HG02642 (cell line): ENCODE results near the gene PARD3.

Experiments used
- ATAC-seq: cut with Tn5 transposase; IDR thresholded peaks from one replicate; pipeline ENCODE4 v1.9.1; 2021; ENCODE audit warnings: mild to moderate bottlenecking; ENCODE audit not compliant: unreplicated experiment, poor library complexity

Gene PARD3

DNA sequence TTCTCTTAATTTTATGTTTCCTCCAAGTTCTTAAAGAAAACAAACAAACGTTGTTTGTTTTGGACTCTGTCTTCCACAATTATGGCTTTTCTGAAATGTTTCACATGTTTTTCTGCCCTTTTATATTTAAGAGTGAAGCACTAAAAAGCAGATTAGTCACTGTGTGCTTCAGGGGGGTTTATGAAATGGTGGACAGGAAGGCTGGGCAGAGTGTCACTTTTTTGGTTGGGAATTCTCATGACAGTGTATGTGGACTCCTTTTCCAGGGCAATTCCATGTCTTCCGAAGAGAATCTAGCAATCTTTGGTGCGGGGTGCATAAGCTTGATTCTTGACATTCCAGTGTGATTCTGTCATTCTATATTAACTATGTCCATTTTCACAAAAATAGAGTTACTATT is 669.4 kb downstream of the PARD3 start:
- ATAC-seq = no peak

DNA sequence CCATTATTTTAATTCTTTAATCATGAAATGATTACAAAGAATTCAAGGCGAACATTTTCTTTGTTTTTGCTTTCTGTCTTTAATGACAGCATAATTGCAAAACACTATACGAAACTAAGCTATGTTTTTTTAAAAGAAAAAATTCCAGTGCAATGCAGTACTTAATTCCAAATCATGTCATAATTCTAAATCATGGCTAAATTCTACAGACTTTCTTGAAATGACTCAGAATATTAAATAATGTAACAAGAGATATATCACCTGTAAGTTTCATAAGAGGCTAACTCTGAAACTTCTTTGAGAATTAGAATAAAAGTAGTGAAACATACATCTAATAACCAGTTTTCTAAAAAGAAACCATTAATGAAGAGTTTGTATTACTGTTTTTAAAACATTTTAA is 671.6 kb downstream of the PARD3 start:
- ATAC-seq = no peak

GRCh38 chr10:34141032-34141680 is 673.9 kb downstream of the PARD3 start:
- no peak for ATAC-seq

DNA sequence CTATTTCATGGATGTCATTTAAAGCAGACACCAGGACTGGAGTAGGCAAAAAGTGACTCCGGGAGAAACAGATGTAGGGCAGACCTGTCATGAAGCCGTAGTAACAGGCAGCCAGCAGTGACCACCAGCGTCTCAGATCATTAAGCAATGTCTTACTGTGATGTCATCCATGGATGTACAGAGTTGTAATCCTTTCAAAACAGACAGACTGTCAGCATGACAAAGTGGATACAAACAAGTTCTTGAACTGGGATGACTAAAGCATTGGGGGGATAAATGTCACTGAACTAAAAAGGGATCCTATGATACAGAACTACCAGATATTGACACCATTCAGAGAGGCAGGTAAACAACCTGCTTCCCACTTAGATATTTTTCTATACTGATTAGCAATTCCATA is 675.5 kb downstream of the PARD3 start:
- no peak for ATAC-seq

DNA sequence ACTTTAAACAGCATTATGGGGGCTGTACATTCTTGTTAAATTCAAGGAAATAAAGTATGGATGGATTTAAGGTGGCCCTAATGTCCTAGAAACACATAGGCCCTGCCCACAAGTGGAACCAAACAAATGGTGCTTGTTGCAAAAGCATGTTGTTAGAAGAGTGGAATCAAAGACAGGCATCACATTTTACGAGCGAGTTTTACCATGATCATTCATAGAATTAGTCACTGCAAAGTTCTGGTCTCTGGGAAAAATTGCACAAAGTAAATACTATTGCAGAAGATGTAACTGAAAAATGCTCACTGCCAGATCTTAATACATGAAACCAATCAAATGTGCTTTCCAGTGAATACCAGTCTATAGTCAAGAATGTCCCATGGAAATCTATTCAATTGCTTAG is 677.1 kb downstream of the PARD3 start:
- no peak for ATAC-seq

- ATAC-seq = no peak
Measured at GRCh38 chr10:34137201-34137600, 677.9 kb downstream of the PARD3 start.

DNA sequence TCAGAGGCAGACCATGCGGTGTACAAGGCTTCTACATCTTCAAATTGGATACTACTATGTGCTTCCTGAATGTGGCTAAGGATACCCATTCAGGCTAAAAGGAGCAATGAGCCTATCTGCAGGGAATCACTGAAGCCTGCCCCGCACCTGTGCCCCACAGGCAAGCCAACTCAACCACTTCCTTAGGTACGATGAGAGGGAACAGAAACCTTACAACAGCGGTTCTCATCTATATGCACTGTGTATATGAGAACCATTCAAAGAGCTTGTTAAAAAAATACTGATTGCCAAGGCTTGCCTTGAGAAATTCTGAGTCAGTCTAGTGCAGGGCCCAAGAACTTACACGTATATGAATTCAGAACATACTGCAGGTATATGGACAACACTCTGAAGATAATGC is 679.6 kb downstream of the PARD3 start:
- ATAC-seq = peak; percentile 82

GRCh38 chr10:34134602-34135001 is 680.5 kb downstream of the PARD3 start:
- ATAC-seq = no peak

DNA sequence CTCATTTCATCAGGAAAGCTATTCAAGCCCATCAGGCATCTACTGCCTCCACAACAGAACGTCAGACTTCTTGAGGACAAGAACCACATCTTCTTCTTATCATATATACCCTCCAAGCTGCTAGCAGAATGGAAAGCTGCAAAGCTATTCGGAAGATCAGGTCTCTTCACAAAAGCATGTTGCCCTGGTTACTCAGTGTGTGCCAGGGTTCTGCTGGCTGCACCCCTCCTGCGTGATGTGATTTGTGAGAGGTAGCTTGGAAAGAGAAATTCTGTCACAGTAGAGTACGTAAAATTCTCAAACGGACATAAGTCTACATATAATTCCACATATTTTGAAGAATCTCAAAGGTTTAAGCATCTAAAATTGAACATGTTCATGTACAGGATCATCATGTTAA is 681.7 kb downstream of the PARD3 start:
- ATAC-seq = no peak

DNA sequence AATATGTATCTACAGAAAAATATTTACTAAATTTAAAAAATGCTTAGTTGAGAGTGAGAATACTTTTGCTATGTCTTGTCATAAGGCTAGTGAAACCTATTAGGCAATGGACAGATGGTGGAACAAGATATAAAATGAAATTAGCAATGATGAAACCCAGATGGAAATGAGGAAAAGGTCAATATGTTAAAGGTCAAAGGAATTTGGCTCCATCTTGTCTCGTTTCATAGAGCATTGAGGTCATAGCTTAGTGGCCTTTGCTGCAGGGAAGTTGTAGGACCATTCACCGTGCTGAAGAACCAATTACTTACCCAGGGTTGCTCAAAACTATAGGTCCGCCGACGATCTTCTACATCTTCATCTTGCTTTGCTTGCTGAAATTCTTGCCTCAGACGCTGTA is 683.9 kb downstream of the PARD3 start:
- no peak for ATAC-seq

- no peak for ATAC-seq
Measured at GRCh38 chr10:34127676-34128075, 687.4 kb downstream of the PARD3 start.

DNA sequence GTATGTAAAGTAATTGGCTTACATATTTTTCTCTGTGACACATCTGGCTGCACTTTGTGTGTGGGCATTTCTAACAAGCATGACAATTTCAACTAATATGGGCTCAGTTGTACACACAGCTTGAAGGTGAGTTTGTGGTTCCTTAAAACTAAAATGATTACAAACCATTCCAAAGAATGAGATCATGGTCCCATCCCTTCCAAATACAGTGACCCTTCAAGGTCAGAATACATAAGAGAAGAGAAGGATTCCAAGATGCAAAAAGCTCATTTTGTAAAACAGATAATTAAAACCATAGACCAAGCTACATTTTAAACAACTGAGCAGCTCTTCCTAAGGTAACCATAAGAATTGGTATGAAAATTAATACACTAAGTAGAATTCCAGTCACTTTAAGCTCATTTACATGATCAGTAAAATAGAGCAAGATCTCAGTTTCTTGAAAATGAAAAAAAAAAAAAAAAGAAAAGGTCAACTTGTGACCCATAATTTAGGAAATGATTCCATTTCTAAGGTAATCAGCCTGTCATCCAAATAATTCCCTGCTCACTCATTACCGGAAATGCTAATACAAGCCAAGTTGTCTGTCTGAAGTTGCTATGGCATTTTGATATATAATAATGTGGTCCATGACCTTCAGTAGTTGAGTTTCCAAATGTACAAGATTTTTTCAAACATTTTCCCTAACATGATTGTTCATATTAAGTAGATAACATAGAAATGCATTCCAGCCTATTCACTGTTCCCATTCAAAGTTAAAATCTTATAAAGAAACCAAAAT is 688.5 kb downstream of the PARD3 start:
- ATAC-seq = no peak

DNA sequence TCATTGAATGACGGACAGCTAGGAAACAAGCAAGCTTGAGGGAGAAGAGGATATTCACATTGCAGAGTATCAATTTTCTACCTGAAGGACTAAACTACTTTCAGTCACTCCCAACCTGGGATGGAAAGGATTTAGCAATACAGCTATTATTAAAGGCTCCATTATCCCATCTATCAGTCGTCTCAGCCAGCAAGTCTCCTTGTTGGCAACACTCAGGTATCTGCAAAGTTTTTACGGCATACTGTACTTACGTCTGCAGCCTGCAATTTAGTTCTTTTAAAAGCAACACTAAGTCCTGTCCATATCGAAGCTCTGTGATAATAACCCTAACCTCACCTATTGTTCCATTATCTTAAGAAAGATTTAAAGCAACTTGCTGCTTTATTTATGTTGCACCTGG is 689.4 kb downstream of the PARD3 start:
- ATAC-seq = no peak

- no peak for ATAC-seq
Measured at GRCh38 chr10:34124522-34125035, 690.5 kb downstream of the PARD3 start.

DNA sequence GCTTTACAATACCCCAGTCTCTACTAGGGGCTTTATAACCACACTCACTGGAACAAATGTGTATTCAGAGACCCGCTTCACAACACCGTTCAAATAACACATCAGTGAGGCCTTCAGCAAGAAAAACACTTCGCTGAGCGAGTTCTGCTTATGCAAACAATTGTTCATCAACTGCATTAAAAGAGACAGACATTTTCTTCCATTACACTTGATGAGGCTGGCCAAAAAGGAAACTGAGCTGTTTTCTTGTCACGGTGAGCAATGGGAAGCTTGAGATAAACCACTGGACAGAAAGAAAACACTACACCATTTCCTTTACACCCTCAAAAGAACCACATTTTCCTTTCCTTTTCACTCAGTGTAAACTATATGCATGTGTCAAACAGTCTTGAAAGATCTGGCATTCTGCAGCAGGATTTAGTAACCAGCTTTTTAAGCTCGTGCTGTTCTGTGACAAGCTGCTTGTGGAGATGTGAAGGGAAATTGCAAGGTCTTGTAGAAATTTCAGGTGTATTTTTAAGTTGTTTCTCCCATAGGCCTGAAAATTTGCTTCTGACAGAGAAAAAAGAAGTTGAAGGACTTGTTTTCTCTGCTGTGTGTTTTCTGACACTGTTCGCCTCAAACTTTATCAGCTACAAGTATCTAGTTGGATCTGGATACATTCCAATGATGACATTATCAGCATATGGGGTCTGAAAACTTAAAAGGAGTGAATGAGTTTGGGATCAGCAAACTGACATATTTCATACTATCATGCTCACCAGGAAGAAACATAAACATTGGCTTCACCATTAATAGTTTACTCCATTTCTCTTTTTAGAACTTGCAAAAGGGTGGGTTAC is 693.1 kb downstream of the PARD3 start:
- no peak for ATAC-seq

DNA sequence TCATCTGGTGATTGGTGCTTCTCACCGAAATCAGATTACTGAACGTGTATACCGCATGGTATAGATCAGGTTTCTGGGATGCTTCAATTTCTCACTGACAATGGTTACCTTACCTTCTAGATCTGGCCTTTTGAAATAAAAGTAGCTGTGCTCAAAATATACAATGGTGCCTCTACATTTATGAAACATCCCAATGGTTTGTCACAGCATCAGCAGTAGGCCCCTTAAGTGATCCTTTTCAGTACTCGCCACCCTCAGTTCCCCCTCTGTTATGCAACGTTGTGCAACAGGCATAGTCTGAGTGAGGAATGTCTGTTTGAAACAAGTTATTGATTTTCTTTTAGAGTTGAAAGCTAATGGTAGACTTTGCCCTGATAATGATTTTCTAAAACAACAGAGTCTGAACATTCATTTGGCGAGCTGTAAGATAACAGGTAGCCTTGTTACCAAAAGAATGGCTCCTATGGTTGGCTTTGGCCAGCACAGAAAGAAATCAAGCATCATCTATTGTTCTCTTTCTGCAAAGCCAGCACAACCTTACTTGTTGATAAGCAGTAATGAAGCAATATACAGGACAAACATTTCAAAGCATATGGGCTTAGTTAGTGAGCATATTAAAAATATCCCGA is 693.9 kb downstream of the PARD3 start:
- no peak for ATAC-seq

DNA sequence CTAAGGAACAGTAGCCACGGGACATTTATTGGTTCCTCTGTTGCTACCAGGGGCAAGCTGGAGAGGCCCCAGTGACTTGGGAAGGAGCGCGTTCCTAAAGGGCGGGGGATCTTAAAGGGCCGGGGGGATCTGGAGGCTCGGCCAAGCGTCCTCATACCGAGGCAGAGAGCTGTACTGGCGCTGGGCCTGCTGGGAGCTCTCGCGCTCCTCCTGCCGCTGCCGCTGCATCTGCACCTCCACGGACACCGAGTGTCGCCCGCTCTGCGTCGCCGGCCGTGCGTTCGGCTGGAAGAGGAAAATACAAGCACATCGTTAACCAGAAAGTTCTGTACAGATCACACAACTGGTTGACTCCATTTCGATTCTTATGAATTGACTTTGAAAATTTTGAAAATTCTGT is 695.6 kb downstream of the PARD3 start:
- ATAC-seq = no peak

GRCh38 chr10:34116681-34117271 is 698.3 kb downstream of the PARD3 start:
- no peak for ATAC-seq

GRCh38 chr10:34116220-34116641 is 698.9 kb downstream of the PARD3 start:
- ATAC-seq = no peak

GRCh38 chr10:34114914-34115313 is 700.2 kb downstream of the PARD3 start:
- no peak for ATAC-seq
